ENCODE data around the gene TRAPPC5.

The TRAPPC5 gene

GRCh38 chr19:7646426-7646700, 34.3 kb upstream of the TRAPPC5 start:
- no peak for FAIRE-seq

DNA sequence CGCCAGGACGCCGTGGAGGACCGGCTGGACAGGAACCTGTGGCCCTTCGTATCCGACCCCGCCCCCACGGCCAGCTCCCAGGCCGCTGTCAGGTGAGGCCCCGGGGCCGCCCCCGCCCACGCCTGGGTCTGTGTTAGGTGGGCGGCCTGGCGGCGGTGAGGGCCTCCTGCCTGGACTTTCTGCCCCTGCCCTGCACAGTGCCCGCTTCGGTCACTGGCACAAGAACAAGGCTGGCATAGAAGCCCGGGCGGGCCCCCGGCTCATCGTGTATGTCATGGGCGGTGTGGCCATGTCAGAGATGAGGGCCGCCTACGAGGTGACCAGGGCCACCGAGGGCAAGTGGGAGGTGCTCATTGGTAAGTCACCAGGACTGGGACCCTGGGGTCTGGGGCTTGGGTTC, 33.5 kb upstream of the TRAPPC5 start:
- FAIRE-seq = no peak

DNA sequence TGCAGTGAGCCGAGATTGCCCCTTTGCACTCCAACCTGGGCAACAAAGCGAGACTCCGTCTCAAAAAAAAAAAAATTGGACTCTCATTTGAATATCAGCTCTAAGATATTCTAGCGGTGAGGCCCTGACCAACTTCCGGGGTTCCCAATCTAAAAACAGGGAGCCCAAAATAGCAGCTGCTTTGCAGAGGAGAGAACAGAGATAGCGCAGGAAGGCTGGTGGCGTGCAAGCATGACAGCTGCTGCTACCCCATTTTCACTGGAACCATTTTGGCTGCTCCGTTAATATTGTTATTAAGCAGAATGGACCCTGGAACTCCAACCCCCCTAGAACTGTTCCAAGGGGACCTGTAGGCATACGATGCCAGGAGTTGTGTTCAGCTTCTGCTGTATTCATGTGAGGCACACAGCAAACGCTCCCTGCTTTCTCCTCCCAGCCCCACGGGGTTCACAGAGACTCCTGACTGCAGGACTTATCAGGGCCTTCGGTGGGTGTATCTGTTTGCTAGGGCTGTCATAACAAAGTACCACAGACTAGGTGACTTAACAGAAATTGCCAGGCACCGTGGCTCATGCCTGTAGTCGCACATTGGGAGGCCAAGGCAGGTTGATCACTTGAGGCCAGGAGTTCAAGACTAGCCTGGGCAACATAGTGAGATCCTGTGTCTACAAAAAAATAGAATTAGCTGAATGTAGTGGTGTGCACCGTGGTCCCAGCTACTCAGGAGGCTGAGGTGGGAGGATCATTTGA, 32.2 kb upstream of the TRAPPC5 start:
- FAIRE-seq = no peak

GRCh38 chr19:7650148-7650547, 30.5 kb upstream of the TRAPPC5 start:
- FAIRE-seq = no peak

DNA sequence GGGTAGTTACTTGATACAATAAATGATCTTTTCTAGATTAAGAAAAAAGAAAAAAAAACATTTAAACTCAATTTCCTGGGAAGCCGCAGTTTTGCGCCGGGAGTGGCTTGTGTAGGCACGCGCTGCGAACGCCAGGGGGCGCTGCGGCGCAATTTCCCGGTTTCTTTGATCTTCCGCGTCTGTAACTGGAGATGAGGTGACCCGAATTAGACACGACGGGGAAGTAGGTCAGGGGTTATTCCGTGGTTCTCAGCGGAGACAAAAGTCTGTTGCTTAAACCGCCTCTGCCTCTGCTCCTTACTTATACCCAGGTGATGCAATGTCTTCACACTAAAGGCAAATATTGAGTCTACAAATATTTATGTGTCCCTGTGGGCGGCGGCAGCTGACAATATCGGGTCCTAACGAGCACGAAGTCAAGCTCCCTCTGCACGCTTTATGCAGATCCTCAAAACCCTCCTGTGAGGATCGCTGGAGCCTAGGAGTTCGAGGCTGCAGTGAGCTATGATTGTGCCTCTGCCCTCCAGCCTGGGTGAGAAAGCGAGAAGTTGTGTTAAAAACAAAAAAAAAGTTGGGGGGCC, 28.5 kb upstream of the TRAPPC5 start:
- peak; percentile 84 for FAIRE-seq

- FAIRE-seq = no peak
Observed at GRCh38 chr19:7654401-7654800, 26.2 kb upstream of the TRAPPC5 start.

GRCh38 chr19:7655581-7655980, 25.1 kb upstream of the TRAPPC5 start:
- no peak for FAIRE-seq

GRCh38 chr19:7657131-7657751, 23.4 kb upstream of the TRAPPC5 start:
- no peak for FAIRE-seq

GRCh38 chr19:7658219-7658686, 22.4 kb upstream of the TRAPPC5 start:
- no peak for FAIRE-seq

DNA sequence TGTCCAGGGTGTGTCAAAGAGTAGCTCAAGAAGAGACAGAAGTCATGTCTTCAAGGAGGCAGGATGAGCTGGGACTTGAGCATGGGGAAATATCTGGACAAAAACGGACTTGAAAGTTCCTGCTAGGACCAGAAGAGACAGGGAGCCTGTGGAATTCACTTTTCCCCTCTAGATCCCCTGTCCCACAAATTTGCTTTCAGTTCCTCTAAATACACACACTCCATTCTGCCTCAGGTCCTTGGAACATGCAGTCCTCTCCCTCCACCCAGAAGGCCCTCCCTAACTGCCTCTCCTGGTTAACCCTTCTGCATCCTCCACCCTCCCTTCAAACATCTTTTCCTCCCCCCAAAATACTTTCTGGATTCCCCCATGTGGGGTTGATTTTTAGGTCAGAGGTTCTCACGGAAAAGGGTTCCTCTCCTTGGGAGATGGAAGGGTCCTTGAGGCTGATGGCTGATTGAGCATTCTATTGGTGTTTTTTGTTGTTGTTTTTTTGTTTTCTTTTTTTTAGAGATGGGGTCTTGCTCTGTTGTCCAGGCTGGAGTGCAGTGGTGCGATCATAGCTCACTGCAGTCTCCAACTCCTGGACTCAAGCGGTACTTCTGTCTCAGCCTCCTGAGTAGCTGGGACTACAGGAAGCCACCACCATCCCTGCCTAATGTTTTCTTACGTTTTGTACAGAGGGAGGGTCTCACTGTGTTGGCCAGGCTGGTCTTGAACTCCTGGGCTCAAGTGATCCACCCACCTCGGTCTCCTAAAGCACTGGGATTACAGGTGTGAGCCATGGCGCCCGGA, 18.7 kb upstream of the TRAPPC5 start:
- no peak for FAIRE-seq

DNA sequence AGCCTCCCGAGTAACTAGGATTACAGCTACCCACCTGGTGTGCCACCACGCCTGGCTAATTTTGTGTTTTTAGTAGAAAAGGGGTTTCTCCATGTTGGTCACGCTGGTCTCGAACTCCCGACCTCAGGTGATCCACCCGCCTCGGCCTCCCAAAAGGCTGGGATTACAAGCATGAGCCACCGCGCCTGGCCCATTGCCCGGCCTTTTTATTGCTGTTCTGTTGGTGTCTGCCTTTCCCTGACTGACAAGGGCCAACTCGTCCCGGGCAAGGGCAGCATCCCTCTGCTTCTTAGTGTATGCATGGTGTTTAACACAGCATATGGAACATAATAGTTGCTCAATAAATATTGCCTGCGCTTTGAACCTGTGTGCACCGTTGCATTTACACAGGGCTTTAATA, 18.0 kb upstream of the TRAPPC5 start:
- no peak for FAIRE-seq

- FAIRE-seq = no peak
Observed at GRCh38 chr19:7663706-7664105, 16.9 kb upstream of the TRAPPC5 start.

GRCh38 chr19:7665076-7665475, 15.6 kb upstream of the TRAPPC5 start:
- FAIRE-seq = no peak

DNA sequence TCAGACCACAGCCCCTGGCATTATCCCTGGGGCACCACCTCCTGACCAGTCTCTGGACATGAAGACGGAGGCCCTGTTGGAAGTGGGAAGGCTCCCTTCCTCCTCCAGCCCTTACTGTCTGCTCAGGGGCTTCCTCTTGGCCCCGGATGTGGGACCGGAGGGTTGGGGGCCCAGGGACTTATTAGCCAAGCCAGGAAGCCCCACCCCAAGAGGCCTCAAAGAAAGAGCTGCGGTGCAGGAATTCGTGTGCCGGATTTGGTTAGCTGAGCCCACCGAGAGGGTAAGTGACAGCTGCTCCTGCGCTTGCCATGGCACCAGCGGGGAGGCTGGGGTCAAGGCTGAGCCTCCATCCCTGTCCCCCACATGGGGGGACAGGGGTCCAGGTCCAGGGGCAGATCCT, 11.8 kb upstream of the TRAPPC5 start, which contains the start of gene RETN:
Gene RETN (plus strand): TSS at position 208 of the 400 bp plus-strand sequence. CDS start 278 bp downstream, outside the sequence.
- no peak for FAIRE-seq

- no peak for FAIRE-seq
Observed at GRCh38 chr19:7669641-7670040, 11.0 kb upstream of the TRAPPC5 start.

DNA sequence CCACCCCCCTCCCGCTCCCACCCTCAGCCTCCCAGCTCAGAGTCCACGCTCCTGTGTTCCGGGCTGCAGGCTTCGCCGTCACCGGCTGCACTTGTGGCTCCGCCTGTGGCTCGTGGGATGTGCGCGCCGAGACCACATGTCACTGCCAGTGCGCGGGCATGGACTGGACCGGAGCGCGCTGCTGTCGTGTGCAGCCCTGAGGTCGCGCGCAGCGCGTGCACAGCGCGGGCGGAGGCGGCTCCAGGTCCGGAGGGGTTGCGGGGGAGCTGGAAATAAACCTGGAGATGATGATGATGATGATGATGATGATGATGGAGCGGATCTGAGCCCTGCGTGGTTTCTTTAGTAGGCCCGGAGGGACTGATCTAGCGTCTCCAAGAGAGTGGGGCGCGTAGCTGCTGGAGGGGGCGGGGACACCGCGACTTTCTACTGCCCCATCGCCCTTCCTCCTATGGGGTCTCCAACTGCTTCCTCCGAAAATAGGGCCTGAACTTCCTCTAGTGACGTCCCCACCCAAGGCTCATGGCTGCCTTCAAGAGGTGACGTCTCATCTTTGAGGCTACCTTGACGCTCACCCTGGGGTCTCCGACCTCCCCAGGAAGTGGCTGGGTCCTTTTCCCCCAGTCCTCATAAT, 10.4 kb upstream of the TRAPPC5 start:
- no peak for FAIRE-seq

GRCh38 chr19:7670790-7671189, 9.8 kb upstream of the TRAPPC5 start:
- FAIRE-seq = no peak

GRCh38 chr19:7672522-7672921, 8.1 kb upstream of the TRAPPC5 start:
- FAIRE-seq = no peak

GRCh38 chr19:7674010-7675005, 6.3 kb upstream of the TRAPPC5 start:
- no peak for FAIRE-seq

DNA sequence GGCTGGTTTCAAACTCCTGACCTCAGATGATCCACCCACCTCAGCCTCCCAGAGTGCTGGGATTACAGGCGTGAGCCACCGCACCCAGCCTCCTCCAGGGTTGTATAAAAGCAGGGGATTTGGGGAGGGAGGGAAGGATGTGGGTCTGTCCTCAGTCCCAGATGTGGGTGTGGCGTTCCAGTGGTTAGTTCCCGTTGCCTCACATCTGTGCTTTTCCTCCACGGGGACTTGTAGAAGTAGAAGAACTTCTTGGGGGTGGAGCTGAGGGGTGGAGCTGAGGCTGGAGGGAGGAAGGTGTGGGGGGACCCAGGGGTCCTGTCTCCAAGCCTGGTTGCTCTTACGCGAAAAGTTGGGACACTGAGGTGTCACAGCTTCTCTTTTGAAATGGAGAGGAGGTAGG, 4.3 kb upstream of the TRAPPC5 start:
- FAIRE-seq = no peak

- FAIRE-seq = no peak
Observed at GRCh38 chr19:7676854-7677253, 3.8 kb upstream of the TRAPPC5 start, which contains the start of gene MCEMP1. TSS of gene MCEMP1 (plus strand) at chr19:7677090. CDS start at chr19:7677121, 31 bp downstream.
